Sigmoid colon (tissue), 4 donors: ENCODE measurements around the gene KRTAP4-16.
"Not testable (repeated sequence)": the region's sequence is repeated elsewhere in the genome, so short reads cannot be mapped to it uniquely, and the experiment has no call there.

Experiments used
- CTCF ChIP-seq, 4 experiments: fragments of 450-650 bp in 3 of 4; fragments of 200-600 bp in 1 of 4; IDR thresholded peaks; one replicate each; pipeline ENCODE4 v1.5.1; 2016 to 2019; ENCODE audit warnings: antibody characterized with exemption in 4 of 4, mild to moderate bottlenecking in 3 of 4, moderate library complexity in 2 of 4
- EP300 ChIP-seq, 4 donors: sonication (generic); formaldehyde crosslinking; IDR thresholded peaks; one replicate each; pipeline ENCODE4 v1.6.1; 2017; ENCODE audit warnings: antibody characterized with exemption in 4 of 4
- POLR2A ChIP-seq, 2 donors: fragments of 450-650 bp; IDR thresholded peaks; one replicate each; pipeline ENCODE4 v1.6.1; 2016; ENCODE audit warnings: antibody characterized with exemption in 2 of 2, mild to moderate bottlenecking in 2 of 2, moderate library complexity in 2 of 2
- POLR2AphosphoS5 ChIP-seq, 4 donors: sonication (generic); formaldehyde crosslinking; IDR thresholded peaks; one replicate each; pipeline ENCODE4 v1.6.1; 2017; ENCODE audit warnings: antibody characterized with exemption in 4 of 4

- not testable (repeated sequence) for TF ChIP-seq POLR2A, POLR2AphosphoS5, CTCF, EP300 (IDR thresholded peaks at IDR 0.05)
Observed at GRCh38 chr17:41065016-41065689, 36.9 kb downstream of the KRTAP4-16 start.
